Frontal cortex (tissue), 4 donors: ENCODE data around the gene DNAJB8. TPM values are rescaled to one million over a fixed set of nuclear protein-coding genes. Genes with fewer than 3 reads are reported as not detected.

Experiments
- DNase-seq, 2 donors: peaks; one replicate each; pipeline ENCODE4 v3.0.0; 2012; ENCODE audit warnings: low spot score in 2 of 2
- FAIRE-seq: peaks from 2 replicates; lab custom pipeline; 2012; peaks lifted over from hg19 to GRCh38; lab: Jason Lieb, UNC
- total RNA-seq: library from RNA; depleted of rRNA; stranded (reverse); fragments of >200 nt; gene quantifications from one replicate; pipeline ENCODE4 v1.2.3, GENCODE V29; 2014
- donor health status: control.
- donor health status: control.
- donor health status: control.

DNAJB8 gene
- total RNA-seq, 1 donor from 2014 or later = not detected

DNA sequence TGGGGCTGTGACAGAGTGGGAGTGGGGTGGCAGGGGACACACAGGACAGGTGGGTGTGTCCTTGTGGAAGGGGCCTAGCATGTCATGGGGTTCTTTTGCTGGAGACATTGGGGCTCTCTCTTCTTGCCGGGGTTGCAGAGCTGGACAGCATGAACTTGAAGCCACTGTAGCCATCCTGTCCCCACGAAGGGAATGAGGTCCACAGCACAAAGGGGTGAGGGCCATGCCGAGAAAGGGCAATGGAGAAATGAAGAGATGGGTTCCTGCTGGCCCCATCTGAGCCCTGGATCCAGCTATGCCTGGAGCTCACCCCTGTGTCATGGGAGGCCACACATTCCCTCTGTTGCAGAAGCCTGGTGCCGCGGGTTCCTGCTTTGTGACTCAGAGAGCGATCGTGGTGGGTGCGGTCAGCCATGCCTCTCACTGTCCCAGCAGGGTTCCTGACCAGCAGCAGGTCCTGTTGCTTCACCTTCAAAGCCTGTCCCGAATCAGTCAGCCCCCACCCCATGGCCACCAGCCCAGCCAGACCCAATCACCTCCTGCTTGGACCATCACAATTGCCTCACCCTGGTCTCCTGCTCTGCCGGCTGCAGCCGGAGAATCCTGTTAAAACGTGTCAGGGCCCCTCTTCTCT is 50.0 kb downstream of the DNAJB8 start:
- no peak for DNase-seq
- FAIRE-seq = no peak

DNA sequence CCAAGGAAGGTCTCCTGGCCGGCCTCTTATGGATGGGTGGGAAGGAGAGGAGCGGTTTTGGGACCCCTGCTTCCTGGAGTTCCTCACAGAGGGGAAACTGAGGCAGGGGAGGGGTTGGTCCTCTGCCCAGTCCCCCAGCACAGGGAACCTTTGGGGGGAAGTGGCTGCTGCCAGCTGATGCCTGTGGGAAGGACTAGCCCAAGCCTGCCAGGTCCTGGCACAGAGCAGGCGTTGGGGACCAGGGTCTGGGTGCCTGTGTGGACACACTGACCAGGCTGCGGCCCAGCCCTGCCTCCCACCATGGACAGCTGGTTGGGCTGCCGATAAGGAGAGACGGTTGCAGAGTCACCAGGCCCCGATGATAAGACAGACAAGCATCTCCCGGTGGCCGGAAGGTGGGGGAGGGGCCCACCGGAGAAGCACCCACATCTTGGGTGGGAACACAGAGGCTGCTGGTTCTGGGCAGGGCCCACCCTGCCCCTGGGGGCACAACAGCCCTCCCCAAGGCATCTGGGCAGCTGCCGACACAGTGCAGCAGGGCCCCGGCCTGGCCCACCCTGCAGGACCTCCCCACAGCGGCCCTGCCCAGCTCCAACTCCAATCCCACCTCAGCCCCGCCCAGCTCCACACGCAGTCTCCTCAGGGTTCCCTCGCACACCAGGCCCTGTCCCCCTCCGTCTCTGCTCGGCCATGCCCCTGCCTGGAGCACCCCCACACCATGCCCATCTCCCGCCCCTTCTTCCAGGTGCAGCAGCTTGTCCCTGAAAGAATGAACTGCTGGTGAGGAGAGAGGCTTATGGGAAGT is 50.7 kb downstream of the DNAJB8 start:
- FAIRE-seq = no peak
- no peak for DNase-seq

DNA sequence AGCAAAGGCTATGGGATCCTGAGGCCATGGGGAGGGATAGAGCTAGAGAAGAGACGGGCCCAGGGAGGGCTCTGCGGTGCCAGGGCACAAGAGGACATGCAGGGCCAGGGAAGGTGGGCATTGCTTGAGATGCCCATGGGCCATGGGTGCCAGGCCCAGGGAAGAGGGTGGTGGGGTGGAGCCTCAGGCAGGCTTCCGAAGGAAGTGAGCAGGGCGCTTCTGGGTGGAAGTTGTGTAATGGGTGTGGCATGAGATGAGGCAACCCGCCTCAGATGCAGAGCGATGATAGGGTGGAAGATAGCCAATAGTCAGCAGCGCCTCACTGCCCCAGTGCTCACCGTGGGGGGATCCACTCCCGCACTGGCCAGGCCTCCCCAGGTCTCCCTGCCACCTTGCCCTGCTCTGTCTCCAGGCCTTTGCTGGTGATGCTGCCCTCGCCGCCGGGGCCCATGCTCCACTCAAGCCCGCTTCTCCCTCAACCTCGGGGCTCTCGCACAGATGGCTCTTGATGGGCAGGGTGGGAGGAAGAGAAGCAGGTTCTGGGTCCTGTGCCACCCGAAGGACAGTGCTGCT is 51.4 kb downstream of the DNAJB8 start:
- DNase-seq (no peak), FAIRE-seq (no peak)

DNA sequence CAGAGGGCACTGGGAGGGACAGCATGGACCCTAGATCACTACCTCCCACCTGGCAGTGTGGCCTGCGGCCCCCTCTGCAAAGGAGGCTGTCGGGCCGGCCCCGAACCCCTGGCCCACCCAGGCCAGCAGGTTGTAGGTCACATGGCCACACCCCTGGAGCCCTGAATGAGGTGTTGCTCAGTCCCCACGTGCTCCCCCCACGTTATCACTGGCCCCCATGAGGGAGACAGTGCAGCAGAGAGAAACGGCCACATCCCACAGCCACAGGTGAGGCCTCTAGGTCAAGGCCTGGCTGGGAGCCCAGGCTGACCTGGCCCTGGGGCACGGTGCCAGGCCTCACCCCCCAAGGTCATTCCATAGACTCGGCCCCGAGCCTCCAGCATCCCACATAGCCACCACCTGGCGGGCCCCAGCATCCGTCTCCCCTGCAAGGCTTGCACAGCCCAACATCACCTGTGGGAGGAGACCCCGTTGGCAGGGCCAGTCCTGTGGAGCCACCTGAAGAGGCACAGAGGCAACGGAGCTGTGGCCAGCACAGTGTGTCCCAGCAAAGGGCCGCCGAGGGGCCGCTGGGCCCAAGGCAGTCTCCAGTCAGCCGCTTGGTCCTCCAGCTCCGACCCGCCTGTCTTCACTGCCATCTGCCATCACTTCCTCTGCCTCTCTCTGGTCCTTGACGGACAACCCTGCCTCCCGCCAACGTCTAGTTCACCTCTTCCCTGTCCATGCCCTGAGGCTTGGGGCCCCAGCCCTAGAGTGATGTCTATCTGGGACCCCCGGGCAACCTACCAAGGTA is 53.1 kb downstream of the DNAJB8 start:
- DNase-seq (no peak), FAIRE-seq (no peak)

DNA sequence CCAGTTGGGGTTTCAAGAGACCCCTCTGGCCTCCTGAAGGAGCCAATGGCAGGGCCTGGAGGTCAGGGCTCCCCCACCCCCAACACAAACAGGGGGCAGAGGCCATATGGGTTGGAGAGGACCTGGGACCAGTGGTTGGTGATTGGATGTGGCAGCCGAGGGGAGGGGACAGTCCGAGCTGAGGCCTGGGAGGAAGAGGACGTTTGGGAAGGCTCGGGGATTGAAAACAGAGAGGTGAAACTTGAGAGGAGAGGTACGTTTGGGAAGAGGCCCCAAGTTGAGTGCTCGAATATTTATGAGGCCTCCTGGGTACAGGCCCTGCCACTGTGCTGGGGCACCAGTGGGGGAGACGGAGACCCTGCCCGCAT is 53.7 kb downstream of the DNAJB8 start:
- FAIRE-seq (no peak), DNase-seq (no peak)

Other genes with a start within 250 kb of the DNAJB8 start
- 0.41 TPM for gene GATA2, start 26.3 kb upstream of the DNAJB8 start, total RNA-seq
- gene RPN1, start 183.9 kb upstream of the DNAJB8 start, total RNA-seq = 246 TPM